GM21529 (cell line): Measurements from ENCODE around the gene ARFGAP1.

ENCODE experiments used
- ATAC-seq: cut with Tn5 transposase; IDR thresholded peaks from one replicate; pipeline ENCODE4 v1.9.1; 2021; ENCODE audit not compliant: unreplicated experiment

ARFGAP1 gene

GRCh38 chr20:63317601-63318291 lies 45.1 kb downstream of the ARFGAP1 start:
- no peak for ATAC-seq

GRCh38 chr20:63318391-63319163 lies 46.0 kb downstream of the ARFGAP1 start:
- ATAC-seq: no peak

GRCh38 chr20:63319164-63320040 lies 46.8 kb downstream of the ARFGAP1 start:
- ATAC-seq: no peak

DNA sequence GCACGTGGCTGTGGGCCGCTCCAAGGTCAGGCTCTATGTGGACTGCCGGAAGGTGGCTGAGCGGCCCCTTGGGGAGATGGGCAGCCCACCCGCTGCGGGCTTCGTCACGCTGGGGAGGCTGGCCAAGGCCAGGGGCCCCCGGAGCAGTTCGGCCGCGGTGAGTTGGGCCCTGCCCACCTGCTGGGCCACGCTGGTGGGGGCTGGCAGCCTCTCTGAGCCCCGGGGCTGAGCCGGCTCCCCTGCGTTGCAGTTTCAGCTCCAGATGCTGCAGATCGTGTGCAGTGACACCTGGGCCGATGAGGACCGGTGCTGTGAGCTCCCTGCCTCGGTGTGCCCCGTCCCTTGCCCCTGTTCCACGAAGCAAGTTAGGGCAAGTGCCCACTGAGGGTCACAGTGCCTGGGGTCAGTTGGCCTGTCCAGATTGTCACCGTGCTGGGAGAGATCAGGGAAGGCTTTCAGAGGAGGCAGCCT lies 47.5 kb downstream of the ARFGAP1 start:
- ATAC-seq: no peak

GRCh38 chr20:63320616-63321147 lies 48.1 kb downstream of the ARFGAP1 start:
- ATAC-seq: no peak

GRCh38 chr20:63321148-63321831 lies 48.7 kb downstream of the ARFGAP1 start:
- no peak for ATAC-seq

DNA sequence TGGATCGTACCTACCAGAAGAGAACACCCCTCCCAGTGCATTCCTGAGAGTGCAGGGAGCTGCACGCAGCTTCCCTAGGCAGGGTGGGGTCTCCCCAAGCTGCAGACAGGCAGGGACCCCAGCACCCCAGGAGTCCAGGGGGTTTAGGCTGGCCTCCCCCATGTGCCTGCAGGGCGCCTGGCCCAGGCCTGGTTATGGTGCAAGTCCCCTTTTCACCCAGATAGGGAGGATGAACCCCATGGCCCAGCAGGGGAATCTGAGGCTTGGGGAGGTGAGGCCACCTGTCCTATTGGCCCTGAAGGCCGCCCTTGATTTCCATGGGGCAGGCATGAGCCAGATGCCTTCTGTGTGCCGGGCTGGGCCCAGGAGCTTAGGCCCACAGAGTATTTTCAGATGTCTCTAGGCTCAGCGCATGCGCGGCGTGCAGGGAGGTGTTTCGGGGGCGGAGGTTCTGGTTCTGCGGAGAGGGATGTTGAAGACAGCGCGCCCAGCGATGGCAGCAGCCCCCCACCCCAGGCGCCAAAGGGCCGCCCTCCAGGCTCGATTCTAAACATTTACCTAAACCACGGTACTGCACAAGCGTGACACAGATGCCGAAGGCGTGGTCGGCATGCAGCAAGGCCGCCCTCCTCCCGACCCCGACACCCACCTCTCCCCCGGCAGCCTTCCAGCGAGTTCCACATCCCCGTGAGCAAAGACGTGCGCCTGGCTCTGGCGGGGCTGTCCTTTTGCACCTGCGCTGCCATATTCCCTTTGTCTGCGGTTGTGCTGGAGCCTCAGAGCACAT lies 49.7 kb downstream of the ARFGAP1 start:
- no peak for ATAC-seq

DNA sequence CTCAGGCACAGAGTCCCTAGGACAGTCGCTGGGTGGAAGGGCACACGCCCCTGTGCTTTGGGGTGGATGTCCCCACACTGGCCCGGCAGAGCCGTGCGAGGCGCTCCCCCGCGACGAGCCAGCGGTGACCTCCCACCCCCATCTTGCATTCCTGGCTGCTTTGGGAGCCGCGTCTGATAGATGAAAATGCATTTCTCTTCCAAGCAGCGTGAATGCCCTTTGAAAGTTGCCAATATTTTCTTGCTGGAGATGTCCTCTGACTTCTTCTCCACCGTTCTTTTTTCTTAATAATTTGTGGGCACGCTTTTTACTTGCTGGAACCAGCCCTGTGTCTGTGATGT lies 50.3 kb downstream of the ARFGAP1 start:
- ATAC-seq: no peak

DNA sequence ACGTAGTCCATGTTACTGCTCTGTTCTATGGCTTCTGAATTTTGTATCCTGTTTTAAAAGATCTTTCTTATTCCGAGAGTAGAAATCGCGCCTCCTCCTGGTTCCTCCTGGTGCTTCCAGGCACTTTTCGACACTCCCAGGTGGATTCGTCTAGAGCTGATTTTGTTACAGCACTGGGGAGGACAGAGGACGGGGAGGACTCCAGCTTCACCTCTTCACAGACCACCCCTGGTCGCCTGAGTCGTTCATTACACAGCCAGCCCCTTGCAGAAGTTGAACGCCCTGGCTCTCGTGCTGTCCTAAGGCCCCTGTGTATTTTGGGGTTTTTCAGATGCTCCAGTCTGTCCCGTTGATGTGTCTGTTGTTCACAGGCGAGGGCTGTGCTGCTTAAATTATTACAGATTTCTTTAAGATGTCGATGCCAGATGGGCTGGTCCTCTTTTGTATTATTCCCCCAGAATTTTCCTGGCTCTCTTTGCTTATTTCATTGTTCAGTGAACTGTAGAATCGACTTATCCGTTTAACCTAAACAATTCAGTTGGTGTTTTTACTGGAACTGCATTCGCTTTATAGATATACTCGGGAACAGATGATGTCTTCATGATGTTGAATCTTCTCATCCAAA lies 50.9 kb downstream of the ARFGAP1 start:
- ATAC-seq: no peak

DNA sequence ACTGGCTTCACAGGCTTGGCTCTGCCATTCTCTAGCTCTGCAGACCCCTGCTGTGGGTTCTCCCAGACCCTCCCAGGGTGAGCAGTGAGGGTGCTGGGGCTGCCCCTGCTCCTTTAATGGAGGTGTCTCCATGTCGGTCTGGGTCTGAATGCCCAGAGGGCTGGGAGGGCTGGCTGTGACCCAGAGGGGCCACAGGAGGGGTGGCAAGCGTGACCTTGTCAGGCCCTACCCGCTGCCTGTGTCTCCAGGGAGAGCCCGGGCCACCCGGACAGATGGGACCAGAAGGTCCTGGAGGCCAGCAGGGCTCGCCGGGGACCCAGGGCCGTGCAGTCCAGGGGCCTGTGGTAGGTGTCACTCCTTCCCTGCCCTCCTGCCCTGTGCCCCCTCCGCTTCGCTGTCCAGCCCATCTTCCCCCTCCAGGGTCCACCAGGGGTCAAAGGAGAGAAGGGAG lies 52.4 kb downstream of the ARFGAP1 start:
- ATAC-seq: no peak

- ATAC-seq: no peak
Measured at GRCh38 chr20:63325554-63326313, 53.1 kb downstream of the ARFGAP1 start.

- ATAC-seq: no peak
Measured at GRCh38 chr20:63326314-63327230, 54.0 kb downstream of the ARFGAP1 start.

GRCh38 chr20:63327231-63327745 lies 54.7 kb downstream of the ARFGAP1 start:
- no peak for ATAC-seq

DNA sequence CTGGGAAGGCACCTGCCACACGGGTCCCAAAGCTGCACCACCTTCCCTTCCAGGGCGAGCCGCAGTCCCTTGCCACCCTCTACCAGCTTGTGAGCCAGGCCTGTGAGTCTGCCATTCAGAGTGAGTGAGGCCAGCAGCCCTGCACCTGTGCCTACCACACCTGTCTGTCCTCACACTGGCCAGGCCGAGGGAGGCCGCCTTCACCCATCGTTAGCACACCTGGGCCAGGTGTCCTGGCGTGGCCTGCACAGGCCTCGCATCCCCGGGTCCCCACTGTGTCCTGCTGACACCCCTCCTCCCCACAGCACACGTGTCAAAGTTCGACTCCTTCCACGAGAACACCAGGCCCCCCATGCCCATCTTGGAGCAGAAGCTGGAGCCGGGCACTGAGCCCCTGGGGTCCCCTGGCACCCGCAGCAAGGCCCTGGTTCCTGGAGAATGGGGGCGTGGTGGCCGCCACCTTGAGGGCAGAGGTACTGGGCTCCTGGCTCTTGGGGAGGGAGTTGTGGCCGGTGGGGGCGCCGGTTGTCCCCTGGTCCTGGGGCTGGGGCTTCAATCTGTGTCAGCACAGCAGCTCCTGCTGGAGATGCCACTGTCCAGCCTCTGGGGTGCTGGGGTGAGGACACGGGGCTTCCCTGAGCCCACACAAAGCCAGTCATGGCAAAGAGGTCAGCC lies 55.5 kb downstream of the ARFGAP1 start:
- no peak for ATAC-seq

- ATAC-seq: no peak
Measured at GRCh38 chr20:63328718-63329275, 56.2 kb downstream of the ARFGAP1 start.

DNA sequence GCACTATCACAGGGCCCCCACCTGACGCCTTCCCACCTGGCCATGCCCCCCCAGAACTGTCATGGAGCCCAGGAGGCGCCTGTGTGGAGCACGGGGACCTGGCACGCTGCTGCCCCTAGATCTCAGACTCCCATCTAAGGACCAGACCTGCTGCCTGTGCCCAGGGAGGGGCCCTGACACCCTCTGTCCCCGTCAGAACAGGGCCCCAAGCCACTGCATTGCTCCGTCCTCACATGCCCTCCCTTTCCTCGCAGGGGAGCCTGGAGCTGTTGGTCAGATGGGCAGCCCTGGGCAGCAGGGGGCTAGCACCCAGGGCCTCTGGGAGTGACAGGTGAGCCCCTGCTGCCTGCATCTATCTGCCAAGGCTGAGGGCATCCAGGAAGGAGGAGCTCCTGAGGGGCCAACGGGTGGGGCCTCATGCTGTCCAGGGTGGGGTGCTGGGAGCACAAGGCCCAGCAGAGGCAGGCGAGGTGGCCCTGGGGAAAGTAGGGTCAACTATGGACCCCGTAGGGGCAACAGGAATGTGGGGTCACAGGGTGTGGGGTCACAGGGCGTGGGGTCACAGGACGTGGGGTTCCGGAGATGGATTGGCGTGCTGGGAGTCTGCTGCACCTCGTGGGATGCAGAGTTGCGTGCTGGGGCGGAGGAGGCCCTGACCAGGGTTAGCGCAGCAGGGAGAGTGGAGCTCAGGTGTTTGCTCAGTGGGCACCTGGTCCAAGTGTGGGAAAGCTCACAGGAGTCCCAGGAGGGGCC lies 56.9 kb downstream of the ARFGAP1 start:
- ATAC-seq: no peak
